GM18868 (cell line): ENCODE results near the gene SYNPO2.
"Not testable (repeated sequence)": the region's sequence is repeated elsewhere in the genome, so short reads cannot be mapped to it uniquely, and the experiment has no call there.

ENCODE experiments used
- ATAC-seq: cut with Tn5 transposase; IDR thresholded peaks from one replicate; pipeline ENCODE4 v1.9.1; 2021; ENCODE audit warnings: mild to moderate bottlenecking, moderate library complexity; ENCODE audit not compliant: unreplicated experiment

The SYNPO2 gene

GRCh38 chr4:118968005-118968404 is 79.4 kb downstream of the SYNPO2 start:
- ATAC-seq: peak; percentile 98

DNA sequence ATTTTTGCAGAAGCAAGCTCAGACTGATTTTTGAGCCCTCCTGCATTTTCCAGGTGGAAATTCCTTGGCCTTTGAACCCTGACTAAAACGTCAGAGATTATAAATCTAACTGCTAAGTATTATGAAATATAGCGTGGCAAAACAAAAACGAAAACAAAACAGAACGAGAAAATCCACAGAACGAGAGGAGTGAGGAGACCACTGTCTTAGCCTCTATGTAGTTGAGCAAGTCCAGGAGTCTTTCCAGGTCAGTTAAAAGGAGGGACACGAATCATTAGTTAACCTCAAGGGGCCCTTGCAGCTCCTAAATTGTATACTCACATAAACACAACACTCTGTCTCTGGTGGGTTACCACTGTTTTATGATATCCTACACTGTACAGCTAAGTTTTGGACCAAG is 80.2 kb downstream of the SYNPO2 start:
- ATAC-seq: no peak

DNA sequence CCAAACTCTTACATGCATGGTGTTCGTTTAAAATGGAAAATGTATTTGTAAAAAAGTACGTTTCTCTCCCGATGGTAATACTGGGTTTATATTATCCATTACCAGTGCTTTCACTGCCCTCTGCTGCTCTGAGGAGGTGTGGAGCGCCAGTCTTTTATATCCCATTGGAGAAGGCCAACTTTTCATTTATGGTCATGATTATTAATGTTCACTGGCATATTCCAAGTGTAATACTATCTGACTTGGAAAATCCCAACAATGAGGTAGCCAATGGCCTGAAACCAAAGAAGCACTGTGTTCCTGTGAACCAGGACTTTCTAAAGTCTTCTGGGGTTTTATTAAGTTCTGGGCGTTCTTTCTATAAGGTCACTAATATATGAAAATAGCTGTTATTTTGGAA is 80.7 kb downstream of the SYNPO2 start:
- no peak for ATAC-seq

DNA sequence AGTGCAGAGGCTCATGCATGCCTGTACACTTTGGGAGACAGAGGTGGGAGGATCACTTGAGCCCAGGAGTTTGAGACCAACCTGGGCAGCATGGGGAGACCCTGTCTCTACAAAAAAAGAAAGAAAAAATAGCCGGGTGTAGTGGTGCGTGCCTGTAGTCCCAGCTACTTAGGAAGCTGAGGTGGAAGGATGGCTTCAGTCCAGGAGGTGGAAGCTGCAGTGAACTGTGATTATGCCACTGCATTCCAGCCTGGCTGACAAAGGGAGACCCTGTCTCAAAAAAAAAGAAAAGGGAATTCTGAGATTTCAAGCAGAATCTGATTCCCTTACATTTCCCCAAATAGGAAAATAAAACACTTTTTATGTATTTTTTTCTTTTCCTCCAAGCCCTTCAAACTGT is 83.5 kb downstream of the SYNPO2 start:
- no peak for ATAC-seq

GRCh38 chr4:118973295-118973694 is 84.6 kb downstream of the SYNPO2 start:
- peak; percentile 56 for ATAC-seq

GRCh38 chr4:118974758-118975157 is 86.1 kb downstream of the SYNPO2 start:
- ATAC-seq: peak; percentile 28

DNA sequence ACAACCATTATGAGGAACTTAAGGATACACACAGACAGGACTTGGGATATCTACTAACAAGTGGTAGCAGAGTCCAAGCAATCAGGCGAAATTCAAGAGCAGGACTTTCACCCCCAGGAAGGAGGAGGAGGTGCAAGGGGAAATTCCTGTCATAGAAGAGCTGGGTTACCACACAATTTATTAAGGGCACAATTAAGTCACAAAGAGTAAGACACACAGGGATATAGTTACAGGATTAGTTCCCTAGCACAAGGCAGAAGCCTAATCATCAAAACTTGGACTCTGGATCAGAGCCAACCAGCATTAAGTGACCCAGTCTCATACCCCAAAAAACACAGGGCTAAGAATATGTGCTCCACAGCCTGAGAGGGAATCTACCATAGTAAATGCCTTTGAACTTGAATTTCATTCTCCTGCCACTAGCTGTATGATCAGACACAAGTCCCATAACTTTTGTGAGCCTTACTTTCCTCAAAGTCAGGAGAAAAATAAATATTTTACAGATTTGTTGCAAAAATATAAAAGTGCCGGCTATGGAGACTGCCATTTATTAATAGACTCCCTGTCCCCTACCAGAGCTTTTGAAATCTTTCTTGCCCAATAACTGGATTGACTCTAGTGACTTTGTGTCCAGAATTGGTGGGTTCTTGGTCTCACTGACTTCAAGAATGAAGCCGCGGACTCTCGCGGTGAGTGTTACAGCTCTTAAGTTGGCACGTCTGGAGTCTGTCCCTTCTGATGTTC is 87.0 kb downstream of the SYNPO2 start:
- ATAC-seq: no peak

DNA sequence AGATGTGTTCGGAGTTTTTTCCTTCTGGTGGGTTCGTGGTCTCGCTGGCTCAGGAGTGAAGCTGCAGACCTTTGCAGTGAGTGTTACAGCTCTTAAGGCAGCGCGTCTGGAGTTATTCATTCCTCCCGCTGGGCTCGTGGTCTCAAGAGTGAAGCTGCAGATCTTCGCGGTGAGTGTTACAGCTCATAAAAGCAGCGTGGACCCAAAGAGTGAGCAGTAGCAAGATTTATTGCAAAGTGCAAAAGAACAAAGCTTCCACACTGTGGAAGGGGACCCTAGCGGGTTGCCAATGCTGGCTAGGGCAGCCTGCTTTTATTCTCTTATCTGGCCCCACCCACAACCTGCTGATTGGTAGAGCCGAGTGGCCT is 87.5 kb downstream of the SYNPO2 start:
- not testable (repeated sequence) for ATAC-seq

GRCh38 chr4:118977100-118977499 is 88.4 kb downstream of the SYNPO2 start:
- ATAC-seq: not testable (repeated sequence)

DNA sequence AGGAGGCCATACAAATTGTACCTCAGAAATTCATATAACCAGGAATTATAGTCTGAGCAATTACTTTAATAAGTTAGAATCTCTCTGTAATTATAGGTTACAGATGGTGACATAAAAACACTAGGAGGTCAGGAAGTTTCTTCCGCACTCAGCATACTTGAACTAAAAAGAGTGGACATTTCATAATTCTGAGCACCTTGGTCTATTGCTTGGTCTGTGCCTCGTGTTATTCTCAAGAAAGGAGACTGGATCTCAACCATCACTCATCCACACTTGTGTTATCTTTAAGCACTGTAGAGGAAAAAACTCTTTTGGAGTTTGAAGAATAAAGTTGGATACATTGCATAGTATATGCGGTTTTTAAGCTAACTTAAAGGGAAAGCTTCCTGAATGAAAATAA is 91.1 kb downstream of the SYNPO2 start:
- no peak for ATAC-seq

DNA sequence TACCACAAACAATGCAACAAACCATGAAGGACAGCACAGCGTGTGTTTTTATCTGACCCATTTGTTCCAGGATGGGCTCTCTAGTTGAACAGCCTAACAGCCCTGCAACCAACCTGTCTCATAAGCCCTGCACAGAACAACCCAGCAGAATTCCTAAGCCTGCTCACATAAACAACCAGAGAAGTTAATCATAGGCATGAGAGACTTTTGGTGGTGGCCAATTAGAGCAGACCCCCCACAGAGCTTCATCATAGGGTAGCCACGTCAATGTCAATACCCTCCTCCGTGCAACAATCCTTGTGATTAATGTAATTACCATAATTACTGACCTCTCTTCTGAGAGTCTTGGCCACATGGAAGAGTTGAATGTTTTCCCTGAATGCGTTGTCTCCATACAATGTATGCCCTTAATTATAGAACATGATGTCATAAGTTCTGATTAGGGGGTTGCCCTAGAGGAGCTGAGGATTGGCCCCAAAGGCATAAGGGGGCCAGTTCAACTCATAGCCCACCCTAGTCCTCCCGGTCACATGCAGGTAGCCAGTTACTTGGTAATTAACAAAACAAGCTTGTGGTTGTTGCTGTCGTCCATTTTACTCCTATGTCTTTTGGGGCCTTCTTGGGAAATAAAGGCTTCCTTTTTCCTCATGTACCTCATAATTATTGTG is 92.7 kb downstream of the SYNPO2 start:
- no peak for ATAC-seq

DNA sequence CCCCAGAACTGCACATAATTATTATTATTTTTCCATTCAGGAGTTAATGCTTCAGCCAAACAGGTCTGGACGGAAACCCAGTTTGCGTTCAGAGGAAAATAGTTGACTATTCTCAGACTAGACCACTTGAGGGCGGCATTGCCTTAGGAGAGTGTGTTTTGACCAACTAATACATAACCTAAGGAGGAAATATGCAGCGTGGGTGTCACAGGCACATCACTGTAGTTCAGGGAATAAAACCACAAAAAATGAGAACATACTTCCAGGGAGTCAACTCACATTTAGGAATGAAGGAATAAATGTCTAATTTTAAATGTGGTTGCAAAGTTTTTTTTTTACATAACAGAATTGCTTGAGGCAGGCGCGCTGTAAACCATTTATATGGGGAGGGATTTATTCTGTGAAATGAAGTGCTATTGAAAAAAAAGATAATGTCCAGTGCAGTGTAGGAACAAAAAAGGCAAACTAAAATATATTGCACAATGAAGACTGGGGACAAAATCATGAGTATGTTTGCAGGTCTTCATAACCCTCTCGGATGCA is 93.3 kb downstream of the SYNPO2 start:
- peak; percentile 88 for ATAC-seq

DNA sequence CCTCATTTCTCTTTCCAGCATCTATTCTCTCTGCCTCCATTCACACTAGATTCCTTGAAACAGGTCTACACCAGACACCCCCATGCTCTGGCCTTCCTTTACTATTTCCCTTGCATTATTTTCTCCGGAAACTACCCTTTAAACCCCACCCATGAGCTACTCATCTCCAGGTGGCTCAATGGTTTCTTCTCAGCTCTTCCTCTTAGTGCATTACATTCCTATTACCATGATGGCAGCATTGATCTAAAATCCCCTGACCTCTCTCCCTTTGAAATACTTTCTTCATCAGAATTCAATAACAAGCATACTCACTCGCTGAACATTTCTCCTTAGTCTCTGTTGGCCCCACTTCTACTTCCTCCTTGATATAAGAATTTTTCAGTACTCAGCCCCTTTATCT is 94.6 kb downstream of the SYNPO2 start:
- no peak for ATAC-seq

DNA sequence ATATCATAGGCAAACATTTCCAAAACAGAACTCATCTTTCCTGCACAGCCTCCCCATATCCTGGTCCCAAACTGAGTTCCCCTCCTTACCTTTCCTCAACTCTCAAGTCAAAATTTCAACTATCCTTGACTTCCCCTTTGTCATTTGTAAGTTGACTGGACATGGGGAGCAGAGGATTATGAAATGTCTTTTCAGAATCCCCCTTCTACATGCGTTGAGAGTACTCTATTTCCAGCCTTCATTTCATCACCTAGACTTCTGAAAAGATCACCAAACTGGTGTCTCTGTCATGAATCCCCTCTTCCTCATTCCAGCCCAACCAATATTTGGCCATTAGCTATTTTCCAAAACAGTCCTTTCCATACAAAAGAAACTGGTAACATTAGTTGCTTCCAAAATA is 95.2 kb downstream of the SYNPO2 start:
- ATAC-seq: no peak

- ATAC-seq: no peak
These were observed 96.7 kb downstream of the SYNPO2 start for GRCh38 chr4:118985170-118986000.

- ATAC-seq: no peak
These were observed 99.4 kb downstream of the SYNPO2 start for GRCh38 chr4:118987959-118988634.

DNA sequence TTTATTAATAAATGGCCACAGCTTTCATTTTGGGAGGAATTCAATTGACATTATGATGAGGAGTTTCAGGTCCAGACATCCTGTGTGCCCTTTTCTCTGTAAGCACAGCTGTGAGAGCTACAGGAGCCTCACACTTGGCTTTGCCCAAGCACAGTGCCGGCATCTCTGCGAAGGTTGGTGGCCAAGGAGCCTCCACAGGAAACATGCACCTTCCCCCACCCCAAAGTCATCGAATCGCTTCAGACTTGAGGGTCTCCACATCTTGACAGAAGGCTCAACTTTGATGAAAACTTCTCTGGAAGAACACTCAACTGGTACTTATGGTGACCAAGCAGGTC is 100.0 kb downstream of the SYNPO2 start:
- no peak for ATAC-seq

DNA sequence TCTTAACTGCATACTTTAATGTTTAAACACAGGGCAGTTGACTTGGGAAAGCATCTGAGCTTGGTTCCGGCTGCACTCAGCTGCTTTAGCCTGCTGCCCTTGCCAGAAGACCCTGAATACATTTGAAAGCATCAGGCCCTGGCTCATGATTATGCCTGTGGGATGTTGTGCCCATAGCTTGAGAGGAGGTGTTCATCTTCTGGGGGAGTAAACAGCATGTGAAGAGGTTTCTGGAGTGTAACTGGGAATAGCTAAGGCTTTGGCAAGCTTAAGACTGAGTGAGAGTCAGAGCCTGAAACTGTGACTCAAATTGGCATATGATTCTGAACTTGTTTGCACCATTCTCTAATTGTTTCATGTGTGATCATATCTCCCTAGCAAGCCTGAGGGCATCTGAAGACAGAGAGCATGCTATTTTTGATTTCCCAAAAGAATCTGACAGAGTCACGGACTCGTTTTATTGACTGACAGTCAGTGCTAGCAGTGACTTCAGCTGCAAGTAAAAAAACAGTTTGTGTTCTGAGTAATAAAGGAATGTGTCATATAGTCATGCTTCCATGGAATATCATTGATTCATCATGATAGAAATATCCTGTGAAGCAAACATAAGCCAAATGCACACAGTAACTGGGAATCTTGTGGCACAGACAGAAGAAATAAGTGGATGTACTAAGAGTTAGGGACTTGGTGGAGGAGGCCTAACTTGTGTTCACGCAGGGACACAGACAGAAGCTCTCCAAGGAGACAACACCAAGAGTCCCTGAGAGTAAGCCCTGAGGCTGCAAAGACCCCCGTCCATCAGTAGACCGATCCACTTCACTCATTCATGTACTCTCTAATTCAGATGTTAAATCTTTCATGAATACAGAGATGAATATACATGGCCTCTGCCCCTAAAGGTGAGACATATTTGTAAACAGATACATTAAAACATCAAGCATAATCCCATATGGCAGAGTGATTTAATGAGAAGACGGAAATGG is 100.7 kb downstream of the SYNPO2 start:
- peak; percentile 54 for ATAC-seq

GRCh38 chr4:118991686-118992085 is 103.0 kb downstream of the SYNPO2 start:
- peak; percentile 79 for ATAC-seq

- ATAC-seq: no peak
These were observed 103.5 kb downstream of the SYNPO2 start for GRCh38 chr4:118992149-118992548.
